ENCODE data around the gene RAP1A. TPM values are rescaled to one million over a fixed set of nuclear protein-coding genes. Genes with fewer than 3 reads are reported as not detected.
"Not testable (repeated sequence)": the region's sequence is repeated elsewhere in the genome, so short reads cannot be mapped to it uniquely, and the experiment has no call there.

RAP1A gene
- polyA plus RNA-seq, 1 experiment, result 78.1 TPM

GRCh38 chr1:111672331-111672730 lies 52.7 kb downstream of the RAP1A start:
- Histone ChIP-seq H3K9me3 (ENCODE audit: control insufficient read depth, insufficient read depth, low read length) (no peaks in the 10 kb centered on the region), H3K27me3 (ENCODE audit: control insufficient read depth, insufficient read depth, low read length) (no peaks in the 10 kb centered on the region), H3K4me3 (ENCODE audit: low read depth, low read length) (no peak overlapping the region), H3K27ac (ENCODE audit: low read depth, low read length) (no peak overlapping the region)
- ChIA-PET POLR2A (no interaction called here), CTCF (interaction anchor here (0.5 to 1.0 kb wide), 3 partner anchors 52 to 164 kb away, joined by 3 to 7 read pairs (median 6); no protein-coding TSS in a partner anchor)
- peak; percentile 4 for DNase-seq (ENCODE audit: low read depth, low spot score)
- no peak for TF ChIP-seq CTCF (IDR thresholded peaks at IDR 0.05; ENCODE audit: low read depth, low read length)

GRCh38 chr1:111677604-111678003 lies 58.0 kb downstream of the RAP1A start:
- no peak for TF ChIP-seq CTCF (IDR thresholded peaks at IDR 0.05; ENCODE audit: low read depth, low read length)
- ChIA-PET CTCF (interaction anchor here (0.6 to 2.0 kb wide), 3 partner anchors 92 to 773 kb away, joined by 3 to 5 read pairs (median 3); no protein-coding TSS in a partner anchor), POLR2A (no interaction called here)
- no peak for DNase-seq (ENCODE audit: low read depth, low spot score)
- Histone ChIP-seq H3K9me3 (ENCODE audit: control insufficient read depth, insufficient read depth, low read length) (peaks cover 11% of the 10 kb centered on the region; the same call in 1 of the 2 replicates), H3K27ac (ENCODE audit: low read depth, low read length) (no peak overlapping the region), H3K27me3 (ENCODE audit: control insufficient read depth, insufficient read depth, low read length) (no peaks in the 10 kb centered on the region), H3K4me3 (ENCODE audit: low read depth, low read length) (no peak overlapping the region)

GRCh38 chr1:111679541-111679940 lies 60.0 kb downstream of the RAP1A start:
- Histone ChIP-seq H3K4me3 (ENCODE audit: low read depth, low read length) (no peak overlapping the region), H3K27me3 (ENCODE audit: control insufficient read depth, insufficient read depth, low read length) (no peaks in the 10 kb centered on the region), H3K27ac (ENCODE audit: low read depth, low read length) (no peak overlapping the region), H3K9me3 (ENCODE audit: control insufficient read depth, insufficient read depth, low read length) (peaks cover 11% of the 10 kb centered on the region; the same call in 1 of the 2 replicates)
- no peak for TF ChIP-seq CTCF (IDR thresholded peaks at IDR 0.05; ENCODE audit: low read depth, low read length)
- POLR2A ChIA-PET, result no interaction called here
- CTCF ChIA-PET, result interaction anchor here (0.6 to 1.1 kb wide), 3 partner anchors 8 to 1024 kb away, joined by 3 to 5 read pairs (median 4); no protein-coding TSS in a partner anchor
- no peak for DNase-seq (ENCODE audit: low read depth, low spot score)

DNA sequence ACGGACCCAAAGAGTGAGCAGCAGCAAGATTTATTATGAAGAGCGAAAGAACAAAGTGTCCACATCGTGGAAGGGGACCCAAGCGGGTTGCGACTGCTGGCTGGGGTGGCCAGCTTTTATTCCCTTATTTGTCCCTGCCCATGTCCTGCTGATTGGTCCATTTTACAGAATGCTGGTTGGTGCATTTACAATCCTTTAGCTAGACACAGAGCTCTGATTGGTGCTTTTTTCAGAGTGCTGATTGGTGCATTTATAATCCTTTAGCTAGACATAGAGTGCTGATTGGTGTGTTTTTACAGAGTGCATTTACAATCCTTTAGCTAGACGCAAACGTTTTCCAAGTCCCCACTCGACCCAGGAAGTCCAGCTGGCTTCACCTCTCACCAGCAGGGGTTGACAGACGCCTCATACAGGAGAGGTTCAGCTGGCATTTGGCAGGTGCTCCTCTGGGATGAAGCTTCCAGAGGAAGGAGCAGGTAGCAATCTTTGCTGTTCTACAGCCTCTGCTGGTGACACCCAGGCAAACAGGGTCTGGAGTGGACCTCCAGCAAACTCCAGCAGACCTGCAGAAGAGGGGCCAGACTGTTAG lies 60.7 kb downstream of the RAP1A start:
- peaks cover 11% of the 10 kb centered on the region; the same call in 1 of the 2 replicates for H3K9me3 ChIP-seq (ENCODE audit: control insufficient read depth, insufficient read depth, low read length)
- H3K27me3 ChIP-seq (ENCODE audit: control insufficient read depth, insufficient read depth, low read length); H3K27ac ChIP-seq (ENCODE audit: low read depth, low read length); DNase-seq (ENCODE audit: low read depth, low spot score); POLR2A ChIA-PET; H3K4me3 ChIP-seq (ENCODE audit: low read depth, low read length): not testable (repeated sequence)
- CTCF ChIA-PET, result interaction anchor here (0.6 kb wide), 1 partner anchor 1023 kb away, joined by 4 read pairs; no protein-coding TSS in a partner anchor

- H3K27me3 ChIP-seq (ENCODE audit: control insufficient read depth, insufficient read depth, low read length); H3K27ac ChIP-seq (ENCODE audit: low read depth, low read length); DNase-seq (ENCODE audit: low read depth, low spot score); H3K9me3 ChIP-seq (ENCODE audit: control insufficient read depth, insufficient read depth, low read length); H3K4me3 ChIP-seq (ENCODE audit: low read depth, low read length): not testable (repeated sequence)
- ChIA-PET POLR2A (interaction anchor here (0.5 kb wide), 1 partner anchor 9 kb away, joined by 3 read pairs; no protein-coding TSS in a partner anchor), CTCF (interaction anchor here (0.6 kb wide), 1 partner anchor 1059 kb away, joined by 8 read pairs; no protein-coding TSS in a partner anchor)
These were observed 65.9 kb downstream of the RAP1A start for GRCh38 chr1:111685293-111686153.
